Left lung (tissue), 10 donors: ENCODE data around the gene TMEM181. TPM values are rescaled to one million over a fixed set of nuclear protein-coding genes. Genes with fewer than 3 reads are reported as not detected.

Experiments used
- ATAC-seq: fragments of 200-7000 bp; cut with Tn5 transposase; one replicate; pipeline ENCODE4 v1.9.1; 2020; ENCODE audit warnings: moderate library complexity
- DNase-seq, 4 donors: peaks; one replicate each; pipeline ENCODE4 v3.0.0-alpha.2; 2013 to 2020
- H3K27ac ChIP-seq, 2 donors: fragments of 200-600 bp; sonication (generic) in 1 of 2; one replicate each; pipeline versions ENCODE4 v1.5.0 to v1.8.0; 2020 to 2021
- H3K27me3 ChIP-seq, 2 donors: fragments of 200-600 bp; sonication (generic) in 1 of 2; one replicate each; pipeline versions ENCODE4 v1.5.0 to v1.8.0; 2020 to 2021
- H3K36me3 ChIP-seq, 2 donors: fragments of 200-600 bp; sonication (generic) in 1 of 2; one replicate each; pipeline versions ENCODE4 v1.5.0 to v1.8.0; 2020 to 2021
- H3K4me1 ChIP-seq, 2 donors: fragments of 200-600 bp; one replicate each; pipeline ENCODE4 v1.8.0; 2021
- H3K4me3 ChIP-seq, 2 donors: fragments of 200-600 bp; sonication (generic) in 1 of 2; one replicate each; pipeline versions ENCODE4 v1.5.0 to v1.8.0; 2020 to 2021; ENCODE audit warnings: mild to moderate bottlenecking in 1 of 2
- H3K9me3 ChIP-seq, 2 donors: fragments of 200-600 bp; sonication (generic) in 1 of 2; one replicate each; pipeline versions ENCODE4 v1.5.0 to v1.8.0; 2020 to 2021
- intact Hi-C, 2 donors: fragments of 100-400 bp; cut with DNase I; formaldehyde crosslinking; loops; one replicate each; pipeline versions ENCODE4 v1.11.2 to v1.14.2; 2022
- polyA plus RNA-seq, 6 donors: library from polyadenylated mRNA; unstranded; fragments of 120-200 nt; gene quantifications; one replicate each; pipeline ENCODE4 v1.2.1, GENCODE V29; 2013; ENCODE audit not compliant: insufficient read length in 6 of 6
- total RNA-seq, 2 donors: library from RNA; stranded (reverse); fragmentation: NEBNext Ultra II Directional; extraction: Animal tissue kit (Norgen Biotek cat#: 25700); gene quantifications; one replicate each; pipeline ENCODE4 v1.2.1, GENCODE V29; 2021
- TF ChIP-seq, protein P1 (sequence below), 2 donors: fragments of 200-600 bp; sonication (generic) in 1 of 2; IDR thresholded peaks; one replicate each; pipeline versions ENCODE4 v1.5.0 to v1.8.0; 2021; ENCODE audit warnings: antibody characterized with exemption in 2 of 2
- donor health status: DM: no; HTN: yes; CAD: no.
- donor health status: DM: no; HTN: no; CAD: no.

Gene TMEM181
- total and polyA plus RNA-seq, 8 donors: 29.9 to 37.0 (median 31.4) TPM

DNA sequence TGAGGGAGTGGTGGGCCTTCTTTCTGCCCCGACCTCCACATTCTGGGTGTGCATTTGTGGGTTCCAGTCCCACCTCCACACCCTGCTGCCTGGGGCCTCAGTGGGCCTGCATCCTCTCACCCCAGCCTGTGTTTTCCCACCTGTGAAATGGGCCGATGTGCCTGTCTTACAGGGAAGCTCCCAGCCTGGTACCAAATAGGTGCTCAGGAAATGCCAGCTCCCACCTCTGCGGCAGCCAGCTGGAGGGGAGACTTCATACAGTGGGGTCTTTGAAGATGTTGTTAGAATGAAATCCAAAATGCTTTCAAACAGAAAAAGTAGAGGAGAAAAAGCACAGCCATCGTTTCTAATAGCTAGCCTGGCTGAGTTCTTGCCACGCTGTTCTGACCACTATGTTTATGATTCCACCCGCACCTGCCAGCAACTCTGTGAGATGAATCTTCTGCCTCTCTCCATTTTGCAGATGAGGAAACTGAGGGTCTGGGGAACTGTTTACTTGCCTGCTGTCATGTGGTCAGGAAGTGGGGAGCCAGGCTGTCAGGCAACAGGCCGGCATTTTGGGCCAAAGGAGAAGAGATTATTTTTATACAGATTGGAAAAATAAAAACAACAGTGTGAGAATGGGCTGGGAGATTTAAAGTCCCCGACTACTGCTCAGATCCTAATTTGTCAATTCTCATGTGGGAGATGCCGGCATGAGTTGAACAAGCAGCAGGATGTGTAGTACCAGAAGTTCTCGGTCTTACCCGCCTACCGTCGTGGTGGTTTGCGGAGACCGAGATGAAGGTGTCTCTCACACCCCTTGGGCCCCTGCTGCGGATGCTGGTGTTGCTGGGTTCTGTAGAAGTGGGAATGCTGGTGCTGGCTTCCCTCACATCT, 4.6 kb downstream of the TMEM181 start:
- H3K27ac ChIP-seq: no peak overlapping the region
- H3K4me1 ChIP-seq: peaks cover 0 to 74% of the 10 kb centered on the region in 2 donors
- TF ChIP-seq, protein P1, sequence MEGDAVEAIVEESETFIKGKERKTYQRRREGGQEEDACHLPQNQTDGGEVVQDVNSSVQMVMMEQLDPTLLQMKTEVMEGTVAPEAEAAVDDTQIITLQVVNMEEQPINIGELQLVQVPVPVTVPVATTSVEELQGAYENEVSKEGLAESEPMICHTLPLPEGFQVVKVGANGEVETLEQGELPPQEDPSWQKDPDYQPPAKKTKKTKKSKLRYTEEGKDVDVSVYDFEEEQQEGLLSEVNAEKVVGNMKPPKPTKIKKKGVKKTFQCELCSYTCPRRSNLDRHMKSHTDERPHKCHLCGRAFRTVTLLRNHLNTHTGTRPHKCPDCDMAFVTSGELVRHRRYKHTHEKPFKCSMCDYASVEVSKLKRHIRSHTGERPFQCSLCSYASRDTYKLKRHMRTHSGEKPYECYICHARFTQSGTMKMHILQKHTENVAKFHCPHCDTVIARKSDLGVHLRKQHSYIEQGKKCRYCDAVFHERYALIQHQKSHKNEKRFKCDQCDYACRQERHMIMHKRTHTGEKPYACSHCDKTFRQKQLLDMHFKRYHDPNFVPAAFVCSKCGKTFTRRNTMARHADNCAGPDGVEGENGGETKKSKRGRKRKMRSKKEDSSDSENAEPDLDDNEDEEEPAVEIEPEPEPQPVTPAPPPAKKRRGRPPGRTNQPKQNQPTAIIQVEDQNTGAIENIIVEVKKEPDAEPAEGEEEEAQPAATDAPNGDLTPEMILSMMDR (IDR thresholded peaks at IDR 0.05): no peak
- no peaks in the 10 kb centered on the region for H3K36me3 ChIP-seq
- ATAC-seq: no peak
- H3K4me3 ChIP-seq: no peak overlapping the region
- no peaks in the 10 kb centered on the region for H3K27me3 ChIP-seq
- H3K9me3 ChIP-seq: no peaks in the 10 kb centered on the region
- intact Hi-C loops: no loop called here
- DNase-seq: no peak

- Histone ChIP-seq H3K27ac (no peak overlapping the region), H3K9me3 (no peaks in the 10 kb centered on the region), H3K36me3 (no peaks in the 10 kb centered on the region), H3K4me3 (no peak overlapping the region), H3K4me1 (peaks cover 0 to 77% of the 10 kb centered on the region in 2 donors), H3K27me3 (no peaks in the 10 kb centered on the region)
- TF ChIP-seq, protein P1 (IDR thresholded peaks at IDR 0.05): no peak
- intact Hi-C loops: no loop called here
- ATAC-seq (no peak), DNase-seq (no peak)
Measured at GRCh38 chr6:158565122-158565429, 5.2 kb downstream of the TMEM181 start.

GRCh38 chr6:158565482-158566040, 5.7 kb downstream of the TMEM181 start:
- Histone ChIP-seq H3K4me1 (peaks cover 0 to 76% of the 10 kb centered on the region in 2 donors), H3K36me3 (no peaks in the 10 kb centered on the region), H3K27me3 (no peaks in the 10 kb centered on the region), H3K4me3 (no peak overlapping the region), H3K27ac (no peak overlapping the region), H3K9me3 (no peaks in the 10 kb centered on the region)
- intact Hi-C loops: no loop called here
- ATAC-seq (no peak), DNase-seq (no peak)
- TF ChIP-seq, protein P1 (IDR thresholded peaks at IDR 0.05): no peak

GRCh38 chr6:158566207-158566818, 6.4 kb downstream of the TMEM181 start:
- ATAC-seq: no peak
- intact Hi-C loops: no loop called here

More at GRCh38 chr6:158566207-158566818, 6.4 kb downstream of the TMEM181 start:
- Histone ChIP-seq H3K36me3 (peaks cover 0 to 3% of the 10 kb centered on the region in 2 donors), H3K4me1 (peaks cover 0 to 69% of the 10 kb centered on the region in 2 donors), H3K9me3 (no peaks in the 10 kb centered on the region), H3K27me3 (no peaks in the 10 kb centered on the region), H3K4me3 (no peak overlapping the region), H3K27ac (no peak overlapping the region)
- TF ChIP-seq, protein P1 (IDR thresholded peaks at IDR 0.05): no peak
- no peak for DNase-seq
